H9 (cell line): Measurements from ENCODE around the gene TRIP10. TPM values are rescaled to one million over a fixed set of nuclear protein-coding genes. Genes with fewer than 3 reads are reported as not detected.

Source experiments
- DNase-seq: peaks from one replicate; pipeline ENCODE4 v3.0.0-alpha.2; 2017
- H2AFZ ChIP-seq: one replicate; pipeline ENCODE4 v1.6.1; 2013; ENCODE audit warnings: mild to moderate bottlenecking, low read length, control low read depth, moderate library complexity
- H2AK5ac ChIP-seq: 2 replicates; pipeline ENCODE4 v1.6.1; 2013; ENCODE audit warnings: low read length, control low read depth, mixed read lengths; ENCODE audit not compliant: insufficient read length
- H2BK120ac ChIP-seq: one replicate; pipeline ENCODE4 v1.6.1; 2013; ENCODE audit warnings: low read depth, mild to moderate bottlenecking, low read length, control low read depth, inconsistent platforms; ENCODE audit not compliant: poor library complexity, severe bottlenecking
- H2BK12ac ChIP-seq: 2 replicates; pipeline ENCODE4 v1.6.1; 2013; ENCODE audit warnings: low read length, control low read depth, mixed read lengths, low read depth; ENCODE audit not compliant: insufficient read length
- H2BK15ac ChIP-seq: 2 replicates; pipeline ENCODE4 v1.6.1; 2013; ENCODE audit warnings: low read depth, low read length, control low read depth
- H2BK20ac ChIP-seq: one replicate; pipeline ENCODE4 v1.6.1; 2013; ENCODE audit warnings: low read depth, mild to moderate bottlenecking, low read length, control low read depth, inconsistent platforms; ENCODE audit not compliant: poor library complexity, severe bottlenecking
- H2BK5ac ChIP-seq: 2 replicates; pipeline ENCODE4 v1.6.1; 2013; ENCODE audit warnings: low read length, control low read depth, mixed read lengths; ENCODE audit not compliant: insufficient read length
- H3K14ac ChIP-seq: 2 replicates; pipeline ENCODE4 v1.6.1; 2013; ENCODE audit warnings: low read length, control low read depth; ENCODE audit not compliant: insufficient read depth
- H3K18ac ChIP-seq: 2 replicates; pipeline ENCODE4 v1.6.1; 2013; ENCODE audit warnings: low read depth, mild to moderate bottlenecking, mixed read lengths, low read length, control low read depth; ENCODE audit not compliant: insufficient read length
- H3K23ac ChIP-seq: 2 replicates; pipeline ENCODE4 v1.6.1; 2013; ENCODE audit warnings: low read length, control low read depth, mixed read lengths, low read depth; ENCODE audit not compliant: insufficient read length
- H3K23me2 ChIP-seq: 2 replicates; pipeline ENCODE4 v1.6.1; 2013; ENCODE audit warnings: low read depth, mild to moderate bottlenecking, mixed read lengths, low read length, control low read depth; ENCODE audit not compliant: insufficient read length, poor library complexity, severe bottlenecking
- H3K27ac ChIP-seq: 2 replicates; pipeline ENCODE4 v1.5.1; 2013; ENCODE audit warnings: low read length, control low read depth, mixed read lengths, low read depth; ENCODE audit not compliant: insufficient read length
- H3K27me3 ChIP-seq: 2 replicates; pipeline ENCODE4 v1.6.1; 2013; ENCODE audit warnings: low read length, control low read depth, inconsistent platforms; ENCODE audit not compliant: insufficient read depth
- H3K4ac ChIP-seq: 2 replicates; pipeline ENCODE4 v1.6.1; 2013; ENCODE audit warnings: low read depth, mild to moderate bottlenecking, control low read depth, inconsistent platforms, low read length, moderate library complexity
- H3K4me1 ChIP-seq: 2 replicates; pipeline ENCODE4 v1.6.1; 2013; ENCODE audit warnings: low read length, control low read depth, inconsistent platforms; ENCODE audit not compliant: insufficient read depth
- H3K4me2 ChIP-seq: 2 replicates; pipeline ENCODE4 v1.6.1; 2013; ENCODE audit warnings: low read length, control low read depth, mixed read lengths; ENCODE audit not compliant: insufficient read length, insufficient read depth
- H3K56ac ChIP-seq: 2 replicates; pipeline ENCODE4 v1.6.1; 2013; ENCODE audit warnings: low read depth, mild to moderate bottlenecking, mixed read lengths, low read length, control low read depth; ENCODE audit not compliant: insufficient read length
- H3K79me1 ChIP-seq: 2 replicates; pipeline ENCODE4 v1.6.1; 2013; ENCODE audit warnings: low read depth, mild to moderate bottlenecking, moderate library complexity, low read length, control low read depth, inconsistent platforms; ENCODE audit not compliant: insufficient read depth, poor library complexity, severe bottlenecking
- H3K79me2 ChIP-seq: 2 replicates; pipeline ENCODE4 v1.6.1; 2013; ENCODE audit warnings: low read length, control low read depth, inconsistent platforms; ENCODE audit not compliant: insufficient read depth
- H3K9ac ChIP-seq: 2 replicates; pipeline ENCODE4 v1.6.1; 2013; ENCODE audit warnings: low read length, control low read depth, mixed read lengths; ENCODE audit not compliant: insufficient read length; ENCODE audit errors: extremely low read depth
- H3K9me3 ChIP-seq: one replicate; pipeline ENCODE4 v1.6.1; 2013; ENCODE audit warnings: low read depth, low read length, inconsistent platforms; ENCODE audit not compliant: control insufficient read depth
- H3T11ph ChIP-seq: one replicate; pipeline ENCODE4 v1.6.1; 2013; ENCODE audit warnings: mild to moderate bottlenecking, low read length, control low read depth, inconsistent platforms
- H4K20me1 ChIP-seq: one replicate; pipeline ENCODE4 v1.6.1; 2013; ENCODE audit not compliant: control insufficient read depth, insufficient read length, insufficient read depth
- H4K5ac ChIP-seq: 2 replicates; pipeline ENCODE4 v1.6.1; 2013; ENCODE audit warnings: low read depth, mild to moderate bottlenecking, mixed read lengths, low read length, control low read depth; ENCODE audit not compliant: insufficient read length
- H4K8ac ChIP-seq: replicated peaks from 2 replicates; pipeline ENCODE4 v1.6.1; 2013; ENCODE audit warnings: low read length, control low read depth, mixed read lengths, low read depth; ENCODE audit not compliant: insufficient read length
- H4K91ac ChIP-seq: 2 replicates; pipeline ENCODE4 v1.6.1; 2013; ENCODE audit warnings: low read depth, mild to moderate bottlenecking, moderate library complexity, mixed read lengths, low read length, control low read depth; ENCODE audit not compliant: insufficient read length
- H3K27ac Mint-ChIP-seq, 3 experiments: 2 replicates in 2 of 3; 3 replicates in 1 of 3; pipeline ENCODE4 v1.8.0; 2020 to 2021; ENCODE audit warnings: mixed read lengths in 3 of 3, mild to moderate bottlenecking in 1 of 3, moderate library complexity in 1 of 3
- H3K27me3 Mint-ChIP-seq: 2 replicates; pipeline ENCODE4 v1.8.0; 2021; ENCODE audit warnings: low read depth, mild to moderate bottlenecking, moderate library complexity, mixed read lengths
- H3K36me3 Mint-ChIP-seq, 3 experiments: 2 replicates in 2 of 3; 3 replicates in 1 of 3; pipeline ENCODE4 v1.8.0; 2020 to 2021; ENCODE audit warnings: low read depth in 3 of 3, mixed read lengths in 3 of 3; ENCODE audit not compliant: insufficient read depth in 1 of 3
- H3K4me1 Mint-ChIP-seq, 2 experiments: 2 replicates each; pipeline ENCODE4 v1.8.0; 2020; ENCODE audit warnings: mixed read lengths in 2 of 2
- H3K4me3 Mint-ChIP-seq, 2 experiments: 2 replicates in 1 of 2; 3 replicates in 1 of 2; pipeline ENCODE4 v1.8.0; 2020 to 2021; ENCODE audit warnings: mild to moderate bottlenecking in 2 of 2, mixed read lengths in 2 of 2, moderate library complexity in 1 of 2
- H3K9me3 Mint-ChIP-seq, 2 experiments: 2 replicates in 1 of 2; 3 replicates in 1 of 2; pipeline ENCODE4 v1.8.0; 2020; ENCODE audit warnings: mild to moderate bottlenecking in 2 of 2, mixed read lengths in 2 of 2, moderate library complexity in 1 of 2
- WGBS: extraction: QIAGEN DNeasy Blood & Tissue Kit; methylation state at CpG from one replicate; pipeline ENCODE4 v1.1.7; 2013; ENCODE audit warnings: missing lambda C conversion rate, low lambda C conversion rate, mixed read lengths; ENCODE audit not compliant: insufficient read length; ENCODE audit errors: extremely low coverage; 5-methylcytosine and 5-hydroxymethylcytosine counted together
- total RNA-seq: library from RNA; stranded (reverse); gene quantifications from 2 replicates; pipeline ENCODE4 v1.2.1, GENCODE V29; 2021
- TF ChIP-seq, protein P1 (sequence below): fragments of 200-600 bp; sonication (generic); conservative IDR thresholded peaks from 3 replicates; pipeline ENCODE4 v1.8.0; 2021; ENCODE audit warnings: antibody characterized with exemption, mild to moderate bottlenecking

Gene TRIP10
- total RNA-seq, 1 experiment from 2014 or later = 56.4 TPM

GRCh38 chr19:6768236-6768785 is 28.8 kb downstream of the TRIP10 start:
- no CpG with 5 or more reads among the region's 8 CpGs for WGBS
- Histone ChIP-seq H2AK5ac (no peak overlapping the region), H3K79me2 (no peaks in the 10 kb centered on the region; the same call in 1 of the 2 replicates), H3K4me2 (peak overlapping the region; percentile 58), H3K9me3 (no peaks in the 10 kb centered on the region), H3K18ac (no peak overlapping the region), H2BK20ac (no peak overlapping the region), H2BK12ac (no peak overlapping the region), H4K8ac (no peak overlapping the region), H4K20me1 (peaks cover 5% of the 10 kb centered on the region), H3K79me1 (no peaks in the 10 kb centered on the region), H4K91ac (no peak overlapping the region), H3K14ac (no peak overlapping the region), H2BK120ac (no peak overlapping the region), H3K23me2 (peaks cover 16% of the 10 kb centered on the region), H3K56ac (no peak overlapping the region), H2BK5ac (no peak overlapping the region), H3K4me1 (0 out of 2 replicates have a peak, but pooled peaks cover 2% of the 10 kb centered on the region), H3K4ac (no peak overlapping the region), H2BK15ac (no peak overlapping the region), H3K23ac (no peak overlapping the region), H2AFZ (no peak overlapping the region), H3K27me3 (no peaks in the 10 kb centered on the region), H3K27ac (no peak overlapping the region), H4K5ac (no peak overlapping the region), H3T11ph (no peak overlapping the region), H3K9ac (no peak overlapping the region)
- H3K36me3 Mint-ChIP-seq = peaks cover 0 to 4% (median 0%) of the 10 kb centered on the region in 3 experiments; a peak in 2 of 7 replicates
- H3K9me3 Mint-ChIP-seq = peaks cover 0 to 5% of the 10 kb centered on the region in 2 experiments; a peak in 3 of 5 replicates
- no peaks in the 10 kb centered on the region for H3K27me3 Mint-ChIP-seq
- H3K4me1 Mint-ChIP-seq = peaks cover 23 to 24% of the 10 kb centered on the region in 2 experiments
- no peak for DNase-seq
- peak overlapping the region; percentile 81 to 91 for H3K4me3 Mint-ChIP-seq
- H3K27ac Mint-ChIP-seq = peak overlapping the region; percentile 80 to 88 (median 88); a peak in 5 of 7 replicates
- TF ChIP-seq, protein P1, sequence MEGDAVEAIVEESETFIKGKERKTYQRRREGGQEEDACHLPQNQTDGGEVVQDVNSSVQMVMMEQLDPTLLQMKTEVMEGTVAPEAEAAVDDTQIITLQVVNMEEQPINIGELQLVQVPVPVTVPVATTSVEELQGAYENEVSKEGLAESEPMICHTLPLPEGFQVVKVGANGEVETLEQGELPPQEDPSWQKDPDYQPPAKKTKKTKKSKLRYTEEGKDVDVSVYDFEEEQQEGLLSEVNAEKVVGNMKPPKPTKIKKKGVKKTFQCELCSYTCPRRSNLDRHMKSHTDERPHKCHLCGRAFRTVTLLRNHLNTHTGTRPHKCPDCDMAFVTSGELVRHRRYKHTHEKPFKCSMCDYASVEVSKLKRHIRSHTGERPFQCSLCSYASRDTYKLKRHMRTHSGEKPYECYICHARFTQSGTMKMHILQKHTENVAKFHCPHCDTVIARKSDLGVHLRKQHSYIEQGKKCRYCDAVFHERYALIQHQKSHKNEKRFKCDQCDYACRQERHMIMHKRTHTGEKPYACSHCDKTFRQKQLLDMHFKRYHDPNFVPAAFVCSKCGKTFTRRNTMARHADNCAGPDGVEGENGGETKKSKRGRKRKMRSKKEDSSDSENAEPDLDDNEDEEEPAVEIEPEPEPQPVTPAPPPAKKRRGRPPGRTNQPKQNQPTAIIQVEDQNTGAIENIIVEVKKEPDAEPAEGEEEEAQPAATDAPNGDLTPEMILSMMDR = no peak
